ENCODE results near the gene CTTNBP2NL. TPM values are rescaled to one million over a fixed set of nuclear protein-coding genes. Genes with fewer than 3 reads are reported as not detected.
"Not testable (repeated sequence)": the region's sequence is repeated elsewhere in the genome, so short reads cannot be mapped to it uniquely, and the experiment has no call there.

Gene CTTNBP2NL
- polyA plus RNA-seq, 4 donors, result 34.1 to 54.5 (median 39.2) TPM

DNA sequence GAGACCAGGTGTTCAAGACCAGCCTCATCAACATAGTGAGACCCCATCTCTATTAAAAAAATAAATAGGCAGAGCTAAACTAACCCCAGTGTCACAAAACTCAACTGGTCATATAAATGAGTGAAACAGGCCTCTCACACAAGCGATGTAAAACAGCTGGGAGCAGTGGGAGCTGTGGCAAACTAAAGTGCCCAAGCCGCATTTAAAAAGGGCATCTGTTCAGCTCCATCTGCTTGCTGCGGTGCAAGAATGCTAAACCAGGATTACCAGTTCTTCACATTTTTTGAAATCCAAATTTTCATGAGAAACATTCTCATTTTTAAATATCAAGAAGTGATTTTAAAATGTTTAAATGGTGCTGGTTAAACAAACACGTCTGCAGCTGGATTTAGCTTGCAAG is 62.7 kb downstream of the CTTNBP2NL start:
- DNase-seq (ENCODE audit: low read depth in 4 of 4, low spot score in 3 of 4), result no peak

GRCh38 chr1:112460615-112461014 is 64.6 kb downstream of the CTTNBP2NL start:
- no peak for DNase-seq (ENCODE audit: low read depth in 4 of 4, low spot score in 3 of 4)

GRCh38 chr1:112461200-112461871 is 65.3 kb downstream of the CTTNBP2NL start:
- DNase-seq (ENCODE audit: low read depth in 4 of 4, low spot score in 3 of 4), result no peak

DNA sequence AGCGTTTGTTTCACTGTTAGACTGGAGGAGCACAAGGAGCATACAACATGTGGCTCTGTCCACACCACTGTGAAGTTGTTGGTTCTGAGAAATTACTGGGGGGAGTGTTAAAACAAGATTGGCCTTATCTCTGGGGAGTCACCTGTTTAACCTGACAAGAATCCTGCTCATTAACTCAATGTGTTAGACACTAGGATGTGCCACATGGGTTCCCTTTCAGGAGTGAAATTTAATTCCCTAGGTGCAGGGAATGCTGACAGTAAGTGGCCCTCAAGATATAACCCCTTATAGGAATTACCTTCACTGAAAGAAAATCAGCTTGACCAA is 66.9 kb downstream of the CTTNBP2NL start:
- no peak for DNase-seq (ENCODE audit: low read depth in 4 of 4, low spot score in 3 of 4)

DNA sequence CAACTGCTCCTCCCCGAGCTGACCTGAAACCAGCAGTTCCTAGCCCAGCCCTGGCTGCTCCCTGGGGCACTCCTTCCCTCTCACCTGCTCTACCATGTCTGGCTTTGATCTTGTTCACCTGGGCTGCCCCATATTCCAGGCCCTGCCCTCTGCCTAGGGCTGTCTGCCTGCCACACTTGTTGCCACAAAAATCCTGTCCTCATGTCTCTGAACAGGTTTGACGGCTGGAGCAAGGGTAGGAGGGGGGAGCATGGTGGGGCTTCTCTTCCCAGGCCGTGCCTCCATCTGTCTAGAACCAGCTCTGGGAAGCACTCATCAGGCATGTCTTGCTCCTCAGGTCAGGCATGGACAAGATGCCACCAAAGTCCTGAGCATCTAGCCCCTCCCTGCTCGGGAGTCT is 68.5 kb downstream of the CTTNBP2NL start:
- no peak for DNase-seq (ENCODE audit: low read depth in 4 of 4, low spot score in 3 of 4)

- DNase-seq (ENCODE audit: low read depth in 4 of 4, low spot score in 3 of 4), result no peak
Measured at GRCh38 chr1:112465122-112465521, 69.1 kb downstream of the CTTNBP2NL start.

DNA sequence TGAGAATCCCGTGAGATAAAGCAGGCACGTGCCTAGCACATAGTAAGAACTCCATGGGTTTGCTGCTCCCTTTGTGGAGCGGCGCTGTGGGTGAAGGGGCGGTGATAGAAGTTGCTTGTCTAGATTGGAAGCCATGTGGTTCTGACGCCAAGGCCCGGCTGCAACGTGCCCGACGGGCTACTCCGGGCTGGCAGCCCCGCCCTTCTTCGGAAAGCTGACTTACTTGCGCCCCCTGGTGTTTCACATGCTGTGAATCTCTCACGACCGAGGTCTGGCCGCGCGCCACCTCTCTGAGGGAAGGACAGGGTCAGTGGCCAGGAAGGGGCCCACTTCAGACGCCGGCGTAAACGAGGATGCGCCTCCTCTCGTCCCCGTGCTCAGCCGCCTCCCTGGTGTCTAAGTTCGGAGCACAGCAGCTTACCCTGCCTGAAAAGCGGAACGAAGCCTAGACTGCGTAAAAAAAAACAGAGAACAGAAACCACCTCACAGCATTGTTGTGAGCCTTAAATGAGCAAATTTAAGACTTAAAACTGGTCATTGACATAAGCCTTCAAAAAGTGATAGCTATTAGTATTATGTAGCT is 70.2 kb downstream of the CTTNBP2NL start:
- peak; percentile 81 to 84 (median 82) for DNase-seq (ENCODE audit: low read depth in 4 of 4, low spot score in 3 of 4)

GRCh38 chr1:112470324-112470723 is 74.3 kb downstream of the CTTNBP2NL start:
- DNase-seq (ENCODE audit: low read depth in 4 of 4, low spot score in 3 of 4), result not testable (repeated sequence)

DNA sequence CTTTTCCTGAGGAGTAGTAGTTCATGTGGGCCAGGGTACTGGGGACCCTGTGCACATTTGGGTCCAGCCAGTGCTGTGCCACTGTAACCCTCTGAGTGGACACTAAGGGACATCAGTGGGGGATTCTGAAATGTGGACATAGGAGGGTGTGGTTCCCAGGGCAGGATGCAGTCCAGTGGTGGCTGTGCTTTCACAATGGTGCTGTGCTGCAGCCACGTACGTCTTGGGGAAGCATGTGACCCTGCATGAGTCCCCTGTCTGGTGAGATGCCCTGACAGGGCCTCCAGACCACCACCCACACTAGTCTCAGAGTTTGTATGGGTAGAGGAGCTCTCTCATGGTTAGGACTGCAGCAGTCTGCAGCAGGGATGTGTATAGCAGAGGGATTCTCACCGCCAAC is 75.0 kb downstream of the CTTNBP2NL start:
- no peak for DNase-seq (ENCODE audit: low read depth in 4 of 4, low spot score in 3 of 4)

GRCh38 chr1:112472142-112472541 is 76.1 kb downstream of the CTTNBP2NL start:
- DNase-seq (ENCODE audit: low read depth in 4 of 4, low spot score in 3 of 4), result no peak

DNA sequence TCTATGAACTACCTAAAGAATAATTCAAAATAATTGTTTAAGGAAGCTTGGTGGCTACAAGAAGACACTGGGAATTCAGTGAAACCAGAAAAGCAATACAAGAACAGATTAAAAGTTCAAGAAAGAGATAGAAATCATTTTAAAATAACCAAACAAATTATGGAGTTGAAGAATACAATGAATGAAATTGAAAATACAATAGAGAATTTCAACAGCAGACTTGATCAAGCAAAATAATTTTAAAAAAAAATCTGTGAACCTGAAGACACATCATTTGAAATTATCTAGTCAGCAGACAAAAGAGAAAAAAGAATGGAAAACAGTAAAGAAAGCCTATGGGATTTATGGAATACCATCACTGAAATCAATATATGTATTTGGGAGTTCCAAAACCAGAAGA is 81.5 kb downstream of the CTTNBP2NL start:
- no peak for DNase-seq (ENCODE audit: low read depth in 4 of 4, low spot score in 3 of 4)

DNA sequence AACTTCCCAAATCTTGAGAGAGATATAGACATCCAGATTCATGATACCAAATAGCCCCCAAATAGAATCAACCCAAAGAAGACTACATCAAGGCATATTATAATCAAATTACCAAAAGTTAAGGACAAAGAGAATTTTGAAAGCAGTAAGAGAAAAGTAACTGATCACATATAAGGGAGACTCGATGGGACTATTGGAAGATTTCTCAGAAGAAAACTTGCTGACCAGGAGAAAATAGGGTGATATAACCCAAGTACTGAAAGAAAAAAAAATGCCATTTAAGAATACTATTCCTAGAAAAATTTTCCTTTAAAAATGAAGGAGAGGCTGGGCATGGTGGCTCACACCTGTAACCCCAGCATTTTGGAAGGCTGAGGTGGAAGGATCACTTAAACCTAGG is 82.3 kb downstream of the CTTNBP2NL start:
- DNase-seq (ENCODE audit: low read depth in 4 of 4, low spot score in 3 of 4), result no peak

DNA sequence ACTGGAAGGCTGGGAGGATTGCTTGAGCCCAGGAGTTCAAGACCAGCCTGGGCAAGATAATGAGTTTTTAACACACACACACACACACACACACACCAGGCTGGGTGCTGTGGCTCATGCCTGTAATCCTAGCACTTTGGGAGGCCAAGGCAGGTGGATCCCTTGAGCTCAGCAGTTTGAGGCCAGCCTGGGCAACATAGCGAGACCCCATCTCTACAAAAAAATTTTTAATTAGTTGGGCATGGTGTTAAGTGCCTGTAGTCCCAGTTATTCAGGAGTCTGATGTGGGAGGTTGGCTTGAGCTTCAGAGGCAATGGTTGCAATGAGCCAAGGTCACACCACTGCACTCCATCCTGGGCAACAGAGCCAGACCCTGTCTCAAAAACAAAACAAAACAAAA is 90.0 kb downstream of the CTTNBP2NL start:
- DNase-seq (ENCODE audit: low read depth in 4 of 4, low spot score in 3 of 4), result not testable (repeated sequence)

DNA sequence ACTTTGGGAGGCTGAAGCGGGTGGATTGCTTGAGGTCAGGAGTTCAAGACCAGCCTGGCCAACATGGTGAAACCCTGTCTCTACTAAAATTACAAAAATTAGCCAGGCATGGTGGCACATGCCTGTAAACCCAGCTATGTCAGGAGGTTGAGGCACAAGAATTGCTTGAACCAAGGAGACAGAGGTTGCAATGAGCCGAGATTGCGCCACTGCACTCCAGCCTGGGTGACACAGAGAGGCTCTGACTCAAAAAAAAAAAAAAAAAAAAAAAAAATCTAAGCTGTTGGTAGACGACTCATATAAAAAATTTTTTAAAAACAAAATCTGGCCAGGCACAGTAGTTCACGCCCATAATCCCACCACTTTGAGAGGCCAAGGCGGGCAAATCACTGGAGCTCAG is 91.7 kb downstream of the CTTNBP2NL start:
- not testable (repeated sequence) for DNase-seq (ENCODE audit: low read depth in 4 of 4, low spot score in 3 of 4)

DNA sequence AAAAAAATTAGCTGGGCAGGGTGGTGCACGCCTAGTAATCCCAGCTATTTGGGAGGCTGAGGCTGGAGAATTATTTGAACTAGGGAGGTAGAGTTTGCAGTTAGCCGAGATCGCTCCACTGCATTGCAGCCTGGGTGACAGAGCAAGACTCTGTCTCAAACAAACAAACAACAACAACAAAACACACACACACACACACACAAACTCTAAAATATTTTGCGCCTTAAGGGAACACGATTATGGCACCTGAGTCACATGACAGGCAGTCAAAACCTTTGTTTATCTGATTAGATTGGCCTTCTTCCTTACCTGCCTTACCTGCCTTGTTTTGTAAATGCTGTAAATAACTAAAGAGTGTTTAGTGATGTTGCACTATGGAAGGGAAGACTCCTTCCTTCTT is 92.1 kb downstream of the CTTNBP2NL start:
- DNase-seq (ENCODE audit: low read depth in 4 of 4, low spot score in 3 of 4), result no peak

- no peak for DNase-seq (ENCODE audit: low read depth in 4 of 4, low spot score in 3 of 4)
Measured at GRCh38 chr1:112492076-112492475, 96.1 kb downstream of the CTTNBP2NL start.

DNA sequence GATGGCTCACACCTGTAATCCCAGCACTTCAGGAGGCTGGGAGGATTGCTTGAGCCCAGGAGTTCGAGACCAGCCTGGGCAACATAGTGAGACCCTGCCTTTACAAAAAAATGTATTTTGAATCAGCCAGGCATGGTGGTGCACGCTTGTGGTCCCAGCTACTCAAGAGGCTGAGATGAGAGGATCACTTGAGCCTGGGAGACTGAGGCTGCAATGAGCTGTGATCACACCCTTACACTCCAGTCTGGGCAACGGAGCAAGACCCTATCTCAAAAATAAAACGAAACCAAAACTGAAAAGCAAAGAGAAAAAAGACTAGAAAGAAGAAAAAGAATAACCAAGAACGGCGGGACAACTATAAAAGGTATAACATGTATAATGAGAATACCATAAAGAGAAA is 97.3 kb downstream of the CTTNBP2NL start:
- DNase-seq (ENCODE audit: low read depth in 4 of 4, low spot score in 3 of 4), result no peak

GRCh38 chr1:112496290-112496689 is 100.3 kb downstream of the CTTNBP2NL start:
- no peak for DNase-seq (ENCODE audit: low read depth in 4 of 4, low spot score in 3 of 4)

GRCh38 chr1:112501810-112502641 is 106.0 kb downstream of the CTTNBP2NL start:
- DNase-seq (ENCODE audit: low read depth in 4 of 4, low spot score in 3 of 4), result no peak

GRCh38 chr1:112502826-112503225 is 106.8 kb downstream of the CTTNBP2NL start:
- no peak for DNase-seq (ENCODE audit: low read depth in 4 of 4, low spot score in 3 of 4)

DNA sequence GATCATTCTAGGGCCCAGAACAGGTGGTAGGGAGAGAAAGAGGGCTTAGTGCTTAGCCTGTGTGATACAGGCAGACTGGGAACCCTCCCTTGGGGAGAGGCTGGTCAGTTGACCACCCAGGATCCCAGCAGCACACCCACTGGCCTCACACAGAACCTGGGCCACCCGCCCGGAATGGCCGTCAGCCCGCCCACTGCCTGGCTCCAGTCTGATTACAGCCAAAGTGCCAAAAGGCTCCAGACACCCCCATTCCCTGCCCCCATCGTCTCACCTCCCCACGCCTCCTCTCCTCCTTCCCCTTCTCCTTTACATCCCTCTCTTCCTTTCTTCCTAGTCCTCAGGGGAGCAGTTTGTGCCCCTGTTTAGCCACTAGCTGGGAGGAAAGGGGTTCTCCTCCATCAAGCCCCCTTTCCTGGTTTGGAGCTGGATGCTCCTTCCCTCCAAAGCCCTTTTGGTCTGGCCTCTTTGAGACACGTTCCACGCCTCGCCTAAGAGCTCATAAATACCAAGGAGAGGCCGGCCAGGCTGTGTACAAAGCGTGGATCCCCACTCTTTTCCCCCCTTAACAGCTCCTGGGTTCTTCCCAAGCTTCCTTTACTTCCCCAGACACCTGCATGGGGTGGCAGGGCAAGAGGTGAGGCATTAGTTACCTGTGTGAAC is 108.1 kb downstream of the CTTNBP2NL start:
- DNase-seq (ENCODE audit: low read depth in 4 of 4, low spot score in 3 of 4), result no peak
